ENCODE results near the gene RAP1GAP.
A peak's percentile ranks its signal among the peaks of the same experiment; 100 is the strongest.

Gene RAP1GAP

DNA sequence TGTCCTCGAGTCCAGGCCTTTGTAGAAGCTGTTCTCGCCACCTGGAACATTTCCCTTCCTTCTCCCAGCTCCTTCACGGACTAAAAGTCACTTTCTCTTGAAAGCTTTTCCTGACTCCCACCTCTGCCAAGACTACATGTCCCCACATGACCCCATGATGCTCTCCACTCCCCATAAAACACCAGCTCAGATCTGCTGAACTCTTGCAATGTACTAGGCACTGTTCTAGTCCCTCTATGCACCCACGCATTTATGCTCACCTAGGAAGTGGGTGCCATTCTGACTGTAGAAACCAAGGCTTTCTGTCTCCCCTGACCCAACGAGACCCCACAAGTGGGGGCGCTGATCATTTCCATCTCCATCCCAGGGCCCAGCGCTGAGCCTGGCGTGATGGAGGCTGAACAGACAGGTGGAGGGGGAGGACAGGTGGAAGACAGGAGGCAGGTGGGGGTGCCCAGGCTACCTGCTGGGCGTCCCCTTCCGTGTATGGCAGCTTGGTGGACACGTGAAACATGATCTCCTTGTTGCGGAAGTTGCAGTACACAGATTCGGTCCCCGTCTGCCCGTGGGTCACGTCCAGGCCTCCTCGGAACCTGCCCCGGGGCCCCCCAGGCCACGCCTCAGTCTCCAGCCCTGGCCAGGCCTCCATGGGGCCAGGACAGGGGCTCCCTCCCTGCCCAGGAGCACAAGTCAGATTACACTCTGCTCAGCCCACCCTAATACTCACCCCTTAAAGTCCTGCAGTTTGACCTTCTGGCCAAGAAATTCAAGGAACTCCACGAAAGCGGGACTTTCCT, 58.0 kb downstream of the RAP1GAP start:
- DNase-seq = no peak
- Histone ChIP-seq H3K9me3 (ENCODE audit: severe bottlenecking) (no peaks in the 10 kb centered on the region), H3K4me3 (ENCODE audit: low read depth, low read length) (no peak overlapping the region), H3K27me3 (ENCODE audit: insufficient read depth, low read depth, severe bottlenecking) (no peaks in the 10 kb centered on the region), H3K27ac (no peak overlapping the region), H3K36me3 (peaks cover 16% of the 10 kb centered on the region)
- TF ChIP-seq, protein P1, sequence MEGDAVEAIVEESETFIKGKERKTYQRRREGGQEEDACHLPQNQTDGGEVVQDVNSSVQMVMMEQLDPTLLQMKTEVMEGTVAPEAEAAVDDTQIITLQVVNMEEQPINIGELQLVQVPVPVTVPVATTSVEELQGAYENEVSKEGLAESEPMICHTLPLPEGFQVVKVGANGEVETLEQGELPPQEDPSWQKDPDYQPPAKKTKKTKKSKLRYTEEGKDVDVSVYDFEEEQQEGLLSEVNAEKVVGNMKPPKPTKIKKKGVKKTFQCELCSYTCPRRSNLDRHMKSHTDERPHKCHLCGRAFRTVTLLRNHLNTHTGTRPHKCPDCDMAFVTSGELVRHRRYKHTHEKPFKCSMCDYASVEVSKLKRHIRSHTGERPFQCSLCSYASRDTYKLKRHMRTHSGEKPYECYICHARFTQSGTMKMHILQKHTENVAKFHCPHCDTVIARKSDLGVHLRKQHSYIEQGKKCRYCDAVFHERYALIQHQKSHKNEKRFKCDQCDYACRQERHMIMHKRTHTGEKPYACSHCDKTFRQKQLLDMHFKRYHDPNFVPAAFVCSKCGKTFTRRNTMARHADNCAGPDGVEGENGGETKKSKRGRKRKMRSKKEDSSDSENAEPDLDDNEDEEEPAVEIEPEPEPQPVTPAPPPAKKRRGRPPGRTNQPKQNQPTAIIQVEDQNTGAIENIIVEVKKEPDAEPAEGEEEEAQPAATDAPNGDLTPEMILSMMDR (IDR thresholded peaks at IDR 0.05; ENCODE audit: low read depth, low read length) = no peak

DNA sequence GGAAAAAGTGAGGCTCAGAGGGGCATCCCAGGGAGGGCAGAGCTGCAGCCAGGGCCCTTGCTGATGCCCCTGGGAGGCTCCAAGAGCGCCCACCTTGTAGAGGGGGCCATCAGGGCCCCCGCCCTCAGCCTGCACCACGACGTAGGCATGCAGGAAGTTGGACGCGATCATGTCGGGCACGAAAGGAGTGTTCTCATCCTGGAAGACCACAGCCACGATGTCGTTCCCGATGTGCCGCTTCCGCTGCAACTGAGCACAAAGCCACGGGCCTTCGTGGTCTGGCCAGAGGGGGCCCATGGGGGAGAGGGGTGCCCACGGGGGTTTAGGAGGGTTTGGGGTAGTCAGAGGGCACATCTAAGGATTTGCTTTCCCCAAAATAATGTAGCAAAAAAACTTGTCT, 59.1 kb downstream of the RAP1GAP start:
- peaks cover 16% of the 10 kb centered on the region for H3K36me3 ChIP-seq
- no peaks in the 10 kb centered on the region for H3K27me3 ChIP-seq (ENCODE audit: insufficient read depth, low read depth, severe bottlenecking)

DNA sequence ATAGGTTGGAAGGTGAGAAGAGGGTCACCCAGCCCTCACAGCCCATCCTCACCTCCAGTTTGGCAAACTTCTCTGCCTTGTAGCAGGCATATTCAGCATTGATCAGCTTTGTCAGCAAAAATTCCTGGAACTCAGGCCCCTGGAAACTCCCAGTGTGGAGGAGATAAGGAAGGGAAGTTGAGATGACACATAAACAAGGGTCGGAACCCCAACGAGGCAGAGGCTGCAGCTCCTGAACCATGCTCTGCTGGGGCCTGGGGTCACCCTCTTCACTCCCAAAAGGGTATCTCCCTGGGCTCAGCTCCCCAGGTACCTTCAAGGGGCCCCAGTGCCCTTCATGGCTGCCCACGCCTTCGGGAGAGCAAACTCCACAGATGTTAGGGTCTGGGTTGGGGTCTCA, 60.4 kb downstream of the RAP1GAP start:
- no peak for DNase-seq
- no peak overlapping the region for H3K4me3 ChIP-seq (ENCODE audit: low read depth, low read length)
- H3K27ac ChIP-seq = no peak overlapping the region
- TF ChIP-seq, protein P1 (IDR thresholded peaks at IDR 0.05; ENCODE audit: low read depth, low read length) = no peak
- H3K9me3 ChIP-seq (ENCODE audit: severe bottlenecking) = no peaks in the 10 kb centered on the region
- no peaks in the 10 kb centered on the region for H3K27me3 ChIP-seq (ENCODE audit: insufficient read depth, low read depth, severe bottlenecking)
- H3K36me3 ChIP-seq = peaks cover 16% of the 10 kb centered on the region

More for the DNA sequence above, 59.1 kb downstream of the RAP1GAP start:
- no peak for DNase-seq
- Histone ChIP-seq H3K27ac (no peak overlapping the region), H3K4me3 (ENCODE audit: low read depth, low read length) (no peak overlapping the region), H3K9me3 (ENCODE audit: severe bottlenecking) (no peaks in the 10 kb centered on the region)
- TF ChIP-seq, protein P1 (IDR thresholded peaks at IDR 0.05; ENCODE audit: low read depth, low read length) = no peak

DNA sequence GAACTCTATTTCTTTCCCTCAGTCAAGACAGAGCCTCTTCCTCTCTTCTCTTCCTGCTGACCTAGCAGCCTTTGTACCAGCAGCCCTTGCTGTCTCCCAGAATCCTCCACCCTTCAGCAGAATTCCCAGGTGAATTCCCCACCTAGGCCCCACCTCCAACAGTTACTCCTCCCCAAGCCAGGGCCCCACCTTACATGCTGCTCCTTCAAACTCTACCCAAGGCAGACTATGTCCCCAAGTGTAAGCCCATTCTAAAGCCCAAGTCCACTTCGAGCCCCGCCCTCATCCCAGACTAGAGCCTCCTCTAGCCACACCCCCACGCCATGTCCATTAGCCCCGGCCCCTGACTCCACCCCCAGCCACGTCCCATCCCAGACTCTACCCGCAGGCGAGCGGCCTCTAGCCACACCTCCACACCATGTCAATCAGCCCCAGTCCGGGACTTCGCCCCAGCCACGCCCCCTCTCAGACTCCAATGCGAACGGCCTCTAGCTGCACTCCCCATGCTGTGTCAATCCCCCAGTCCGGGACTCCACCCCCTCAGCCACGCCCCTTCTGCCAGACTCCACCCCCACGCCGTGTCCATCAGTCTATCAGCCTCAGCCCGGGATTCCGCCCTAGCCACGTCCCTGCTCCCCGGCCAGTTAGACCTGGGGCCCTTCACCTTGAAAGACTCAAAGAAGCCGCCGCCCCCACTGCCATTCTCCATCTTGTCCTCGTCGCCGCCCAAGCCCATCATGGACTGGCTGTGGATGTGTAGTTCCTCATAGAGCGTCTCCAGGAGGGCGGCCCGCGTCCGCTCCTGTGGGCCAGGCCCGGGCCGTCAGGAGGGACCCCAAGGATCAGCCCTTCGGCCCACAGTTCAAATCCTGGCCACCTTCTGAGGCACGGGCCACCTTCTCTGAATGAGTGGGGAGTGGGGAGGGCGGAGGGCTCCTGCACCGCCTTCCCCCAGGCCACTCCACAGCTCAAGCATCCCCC, 61.3 kb downstream of the RAP1GAP start:
- peak; percentile 64 for DNase-seq
- no peak overlapping the region for H3K4me3 ChIP-seq (ENCODE audit: low read depth, low read length)

DNA sequence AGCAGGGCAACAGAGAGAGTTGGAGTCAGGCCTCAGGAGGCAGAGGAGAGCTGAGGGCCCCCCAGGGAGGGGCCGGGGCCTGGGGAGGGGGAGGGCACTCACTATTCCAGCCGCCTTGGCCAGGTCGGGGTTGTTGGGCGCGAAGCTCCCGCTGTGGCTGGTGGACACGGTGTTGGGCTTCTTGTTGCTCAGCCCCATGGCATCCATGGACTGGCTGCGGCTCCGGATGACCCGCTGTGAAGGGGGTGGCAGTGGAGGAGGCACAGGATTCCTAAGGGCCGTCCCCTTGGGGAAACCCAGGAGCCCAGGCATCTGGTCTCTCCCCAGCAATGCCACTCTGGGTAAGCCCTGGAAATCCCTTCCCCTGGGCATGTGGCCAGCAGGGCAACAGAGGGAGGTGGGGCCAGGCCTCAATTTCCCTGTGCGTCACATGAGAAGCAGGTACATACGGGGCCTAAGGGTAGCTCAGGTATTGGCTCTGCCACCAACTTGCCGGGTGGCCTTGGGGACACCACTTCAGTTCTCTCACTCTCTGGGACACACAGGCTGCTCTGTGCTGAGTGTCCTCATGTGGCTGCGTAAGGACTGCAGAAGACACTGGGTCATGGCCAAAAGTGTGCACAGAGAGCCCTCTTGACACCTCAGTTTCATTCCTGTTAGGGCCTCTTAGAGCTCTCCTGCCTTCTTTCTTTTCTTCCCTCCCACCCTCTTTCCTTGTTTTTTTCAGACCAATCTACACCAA, 63.0 kb downstream of the RAP1GAP start:
- TF ChIP-seq, protein P1 (IDR thresholded peaks at IDR 0.05; ENCODE audit: low read depth, low read length) = no peak
- Histone ChIP-seq H3K27me3 (ENCODE audit: insufficient read depth, low read depth, severe bottlenecking) (no peaks in the 10 kb centered on the region), H3K9me3 (ENCODE audit: severe bottlenecking) (no peaks in the 10 kb centered on the region), H3K36me3 (no peaks in the 10 kb centered on the region), H3K27ac (no peak overlapping the region), H3K4me3 (ENCODE audit: low read depth, low read length) (no peak overlapping the region)
- DNase-seq = no peak

More for the DNA sequence above, 61.3 kb downstream of the RAP1GAP start:
- H3K27ac ChIP-seq = no peak overlapping the region
- peaks cover 10% of the 10 kb centered on the region for H3K36me3 ChIP-seq
- no peaks in the 10 kb centered on the region for H3K9me3 ChIP-seq (ENCODE audit: severe bottlenecking)
- no peaks in the 10 kb centered on the region for H3K27me3 ChIP-seq (ENCODE audit: insufficient read depth, low read depth, severe bottlenecking)
- TF ChIP-seq, protein P1 (IDR thresholded peaks at IDR 0.05; ENCODE audit: low read depth, low read length) = no peak

Measured in WERI-Rb-1 (cell line).